WTC11 (cell line): ENCODE measurements around the gene FAM227A.

Experiments
- HMGA2 ChIP-seq: fragments of 250-450 bp; sonication (Bioruptor Pico); IDR thresholded peaks from 2 replicates; pipeline ENCODE4 v1.4.0; 2021; ENCODE audit warnings: mild to moderate bottlenecking, moderate library complexity
- MYBL2 ChIP-seq: sonication (generic); formaldehyde crosslinking; IDR thresholded peaks from 2 replicates; pipeline ENCODE4 v1.8.1; 2023; ENCODE audit warnings: mild to moderate bottlenecking, moderate library complexity, missing genetic modification reagents
- TF ChIP-seq, protein P1 (sequence below): sonication (generic); formaldehyde crosslinking; IDR thresholded peaks from 2 replicates; pipeline ENCODE4 v1.8.0; 2022; ENCODE audit warnings: missing genetic modification reagents
- TF ChIP-seq, protein P2 (sequence below): sonication (generic); formaldehyde crosslinking; IDR thresholded peaks from 2 replicates; pipeline ENCODE4 v1.8.0; 2022; ENCODE audit warnings: mild to moderate bottlenecking, missing genetic modification reagents

DNA sequence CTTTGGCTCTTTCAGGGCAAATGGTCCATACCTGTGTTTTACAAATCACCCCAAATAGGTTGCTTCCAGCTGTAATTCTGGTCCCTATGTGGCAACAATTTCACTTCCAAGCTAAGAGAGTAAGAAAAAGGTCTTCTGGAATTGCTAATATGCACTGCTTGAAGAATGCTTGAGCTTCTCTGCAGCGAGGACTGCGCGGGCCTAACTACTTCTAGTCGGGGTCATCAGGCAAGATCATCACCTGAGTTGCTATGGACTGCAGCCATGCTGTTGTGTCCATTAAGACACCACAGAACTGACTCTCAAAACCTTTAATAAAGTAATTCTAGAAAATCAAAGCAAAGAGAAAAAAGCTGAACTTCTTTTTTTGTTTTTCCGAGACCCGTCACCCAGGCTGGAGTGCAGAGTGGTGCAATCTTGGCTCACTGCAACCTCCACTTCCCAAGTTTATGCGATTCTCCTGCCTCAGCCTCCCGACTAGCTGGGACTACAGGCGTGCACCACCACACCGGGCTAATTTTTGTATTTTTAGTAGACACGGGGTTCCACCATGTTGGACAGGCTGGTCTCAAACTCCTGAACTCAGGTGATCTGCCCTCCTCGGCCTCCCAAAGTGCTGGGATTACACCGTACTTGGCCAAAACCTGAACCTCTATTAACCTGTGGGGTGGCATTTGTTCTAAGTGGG, 42.4 kb upstream of the FAM227A start:
- TF ChIP-seq, protein P1, sequence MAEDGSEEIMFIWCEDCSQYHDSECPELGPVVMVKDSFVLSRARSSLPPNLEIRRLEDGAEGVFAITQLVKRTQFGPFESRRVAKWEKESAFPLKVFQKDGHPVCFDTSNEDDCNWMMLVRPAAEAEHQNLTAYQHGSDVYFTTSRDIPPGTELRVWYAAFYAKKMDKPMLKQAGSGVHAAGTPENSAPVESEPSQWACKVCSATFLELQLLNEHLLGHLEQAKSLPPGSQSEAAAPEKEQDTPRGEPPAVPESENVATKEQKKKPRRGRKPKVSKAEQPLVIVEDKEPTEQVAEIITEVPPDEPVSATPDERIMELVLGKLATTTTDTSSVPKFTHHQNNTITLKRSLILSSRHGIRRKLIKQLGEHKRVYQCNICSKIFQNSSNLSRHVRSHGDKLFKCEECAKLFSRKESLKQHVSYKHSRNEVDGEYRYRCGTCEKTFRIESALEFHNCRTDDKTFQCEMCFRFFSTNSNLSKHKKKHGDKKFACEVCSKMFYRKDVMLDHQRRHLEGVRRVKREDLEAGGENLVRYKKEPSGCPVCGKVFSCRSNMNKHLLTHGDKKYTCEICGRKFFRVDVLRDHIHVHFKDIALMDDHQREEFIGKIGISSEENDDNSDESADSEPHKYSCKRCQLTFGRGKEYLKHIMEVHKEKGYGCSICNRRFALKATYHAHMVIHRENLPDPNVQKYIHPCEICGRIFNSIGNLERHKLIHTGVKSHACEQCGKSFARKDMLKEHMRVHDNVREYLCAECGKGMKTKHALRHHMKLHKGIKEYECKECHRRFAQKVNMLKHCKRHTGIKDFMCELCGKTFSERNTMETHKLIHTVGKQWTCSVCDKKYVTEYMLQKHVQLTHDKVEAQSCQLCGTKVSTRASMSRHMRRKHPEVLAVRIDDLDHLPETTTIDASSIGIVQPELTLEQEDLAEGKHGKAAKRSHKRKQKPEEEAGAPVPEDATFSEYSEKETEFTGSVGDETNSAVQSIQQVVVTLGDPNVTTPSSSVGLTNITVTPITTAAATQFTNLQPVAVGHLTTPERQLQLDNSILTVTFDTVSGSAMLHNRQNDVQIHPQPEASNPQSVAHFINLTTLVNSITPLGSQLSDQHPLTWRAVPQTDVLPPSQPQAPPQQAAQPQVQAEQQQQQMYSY (CRISPR knock-in tag) = no peak
- TF ChIP-seq, protein P2, sequence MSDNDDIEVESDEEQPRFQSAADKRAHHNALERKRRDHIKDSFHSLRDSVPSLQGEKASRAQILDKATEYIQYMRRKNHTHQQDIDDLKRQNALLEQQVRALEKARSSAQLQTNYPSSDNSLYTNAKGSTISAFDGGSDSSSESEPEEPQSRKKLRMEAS (CRISPR knock-in tag) = no peak
- no peak for TF ChIP-seq HMGA2
- TF ChIP-seq MYBL2 (CRISPR knock-in tag) = no peak
